A673 (cell line): ENCODE results near the gene KMT5C. TPM values are rescaled to one million over a fixed set of nuclear protein-coding genes. Genes with fewer than 3 reads are reported as not detected.

Experiments
- BruUV-seq: library from RNA; stranded (reverse); fragments of 400-500 nt; replicated peaks from 2 replicates; lab custom pipeline; 2021; lab: Mats Ljungman, UMichigan
- CTCF ChIA-PET: fragments of 300-600 bp; sonication (Branson Sonifier 250); formaldehyde crosslinking; loops from one replicate; lab custom pipeline; 2022; ENCODE audit warnings: antibody characterized with exemption; lab: Charles Lee
- POLR2A ChIA-PET: fragments of 300-600 bp; sonication (Branson Sonifier 250); formaldehyde crosslinking; loops from one replicate; lab custom pipeline; 2022; ENCODE audit warnings: antibody characterized with exemption; ENCODE audit not compliant: low non-redundant PET; lab: Charles Lee
- DNase-seq: peaks from one replicate; pipeline ENCODE4 v3.0.0-alpha.2; 2015; ENCODE audit warnings: low spot score
- H3K27ac ChIP-seq: fragments of 200-600 bp; sonication (generic); 2 replicates; pipeline ENCODE4 v1.5.1; 2016; ENCODE audit warnings: mixed run types, low read depth, mild to moderate bottlenecking, mixed read lengths, antibody characterized with exemption, low read length; ENCODE audit not compliant: poor library complexity, severe bottlenecking
- H3K27me3 ChIP-seq: fragments of 200-600 bp; sonication (generic); replicated peaks from 2 replicates; pipeline ENCODE4 v1.6.1; 2017; ENCODE audit warnings: mixed run types, low read depth, mild to moderate bottlenecking, mixed read lengths, antibody characterized with exemption, low read length; ENCODE audit not compliant: insufficient read depth, poor library complexity
- H3K36me3 ChIP-seq: fragments of 200-600 bp; sonication (generic); 2 replicates; pipeline ENCODE4 v1.6.1; 2016; ENCODE audit warnings: mixed run types, mild to moderate bottlenecking, mixed read lengths, antibody characterized with exemption, low read length; ENCODE audit not compliant: insufficient read depth, poor library complexity, severe bottlenecking
- H3K4me1 ChIP-seq: fragments of 200-600 bp; sonication (generic); 2 replicates; pipeline ENCODE4 v1.6.1; 2017; ENCODE audit warnings: mixed run types, mild to moderate bottlenecking, mixed read lengths, antibody characterized with exemption, low read length; ENCODE audit not compliant: insufficient read depth, poor library complexity, severe bottlenecking
- H3K4me3 ChIP-seq: fragments of 200-600 bp; sonication (generic); 2 replicates; pipeline ENCODE4 v1.5.1; 2016; ENCODE audit warnings: low read depth, mixed run types, mild to moderate bottlenecking, mixed read lengths, low read length; ENCODE audit not compliant: poor library complexity, severe bottlenecking
- H3K9me3 ChIP-seq: fragments of 200-600 bp; sonication (generic); 2 replicates; pipeline ENCODE4 v1.6.1; 2016; ENCODE audit warnings: mixed run types, low read depth, mild to moderate bottlenecking, mixed read lengths, antibody characterized with exemption, low read length; ENCODE audit not compliant: poor library complexity, severe bottlenecking
- EZH2 ChIP-seq: fragments of 200-600 bp; sonication (generic); IDR thresholded peaks from 2 replicates; pipeline ENCODE4 v1.6.1; 2017; ENCODE audit warnings: borderline replicate concordance, low read depth, mild to moderate bottlenecking, mixed read lengths, antibody characterized with exemption, low read length; ENCODE audit not compliant: poor library complexity, severe bottlenecking
- intact Hi-C: fragments of 100-400 bp; cut with micrococcal nuclease; formaldehyde crosslinking; loops from one replicate; pipeline ENCODE4 v1.10.0; 2022; ENCODE audit not compliant: unreplicated experiment
- total RNA-seq: library from RNA; stranded (reverse); gene quantifications from 2 replicates; pipeline ENCODE4 v1.2.3, GENCODE V29; 2021
- TF ChIP-seq, protein P1 (sequence below): fragments of 300-800, 200-600 bp; sonication (generic); conservative IDR thresholded peaks from 2 replicates; pipeline ENCODE4 v1.5.1; 2017; ENCODE audit warnings: low read depth, mild to moderate bottlenecking, antibody characterized with exemption, low read length, moderate library complexity, mixed read lengths

KMT5C gene
- total RNA-seq, 1 experiment from 2014 or later, result 19.7 TPM

DNA sequence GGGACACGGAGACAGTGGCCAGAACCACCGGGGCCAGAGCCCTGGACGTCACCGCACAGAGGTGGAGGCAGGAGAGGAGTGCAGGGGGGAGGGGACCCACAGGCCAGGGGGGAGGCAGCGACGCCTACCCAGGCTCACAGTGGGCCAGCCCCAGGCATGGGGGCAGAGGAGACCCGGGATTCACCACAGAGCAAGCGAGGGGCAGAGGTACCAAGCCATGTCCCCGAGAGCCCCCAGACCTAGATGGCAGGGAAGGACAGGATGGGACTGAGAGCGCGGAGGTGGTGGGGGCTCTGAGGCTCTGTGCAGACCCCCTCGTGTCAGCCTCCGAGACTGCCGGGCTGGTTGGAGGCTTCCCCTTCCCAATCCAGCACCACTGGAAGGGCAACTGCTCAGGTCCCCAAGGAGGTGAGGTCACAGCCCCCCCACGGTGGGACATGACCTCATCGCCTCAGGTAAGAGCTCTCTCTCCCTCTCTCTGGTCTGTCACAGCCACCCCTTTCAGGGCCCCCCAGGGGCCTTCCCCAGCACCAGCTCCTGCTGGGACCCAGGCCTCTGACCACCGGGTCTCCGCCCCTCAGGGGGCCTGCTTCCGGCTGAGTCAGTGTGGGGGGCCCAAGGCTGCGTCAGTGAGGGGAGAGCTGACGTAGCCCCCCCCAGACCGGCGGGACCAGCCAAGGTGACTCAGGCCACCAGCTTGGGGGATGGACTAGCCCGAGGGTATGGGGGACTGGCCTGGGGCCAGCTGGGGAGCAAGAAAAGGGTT, 32.8 kb downstream of the KMT5C start:
- Histone ChIP-seq H3K27ac (no peak overlapping the region), H3K4me1 (no peaks in the 10 kb centered on the region), H3K9me3 (no peaks in the 10 kb centered on the region), H3K27me3 (peaks cover 15% of the 10 kb centered on the region), H3K36me3 (no peaks in the 10 kb centered on the region), H3K4me3 (no peak overlapping the region)
- BruUV-seq, result no TSS peak
- TF ChIP-seq, protein P1, sequence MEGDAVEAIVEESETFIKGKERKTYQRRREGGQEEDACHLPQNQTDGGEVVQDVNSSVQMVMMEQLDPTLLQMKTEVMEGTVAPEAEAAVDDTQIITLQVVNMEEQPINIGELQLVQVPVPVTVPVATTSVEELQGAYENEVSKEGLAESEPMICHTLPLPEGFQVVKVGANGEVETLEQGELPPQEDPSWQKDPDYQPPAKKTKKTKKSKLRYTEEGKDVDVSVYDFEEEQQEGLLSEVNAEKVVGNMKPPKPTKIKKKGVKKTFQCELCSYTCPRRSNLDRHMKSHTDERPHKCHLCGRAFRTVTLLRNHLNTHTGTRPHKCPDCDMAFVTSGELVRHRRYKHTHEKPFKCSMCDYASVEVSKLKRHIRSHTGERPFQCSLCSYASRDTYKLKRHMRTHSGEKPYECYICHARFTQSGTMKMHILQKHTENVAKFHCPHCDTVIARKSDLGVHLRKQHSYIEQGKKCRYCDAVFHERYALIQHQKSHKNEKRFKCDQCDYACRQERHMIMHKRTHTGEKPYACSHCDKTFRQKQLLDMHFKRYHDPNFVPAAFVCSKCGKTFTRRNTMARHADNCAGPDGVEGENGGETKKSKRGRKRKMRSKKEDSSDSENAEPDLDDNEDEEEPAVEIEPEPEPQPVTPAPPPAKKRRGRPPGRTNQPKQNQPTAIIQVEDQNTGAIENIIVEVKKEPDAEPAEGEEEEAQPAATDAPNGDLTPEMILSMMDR, result no peak
- no peak for TF ChIP-seq EZH2
- CTCF ChIA-PET, result no interaction called here
- no peak for DNase-seq
- POLR2A ChIA-PET, result no interaction called here
- intact Hi-C loops, result no loop called here

DNA sequence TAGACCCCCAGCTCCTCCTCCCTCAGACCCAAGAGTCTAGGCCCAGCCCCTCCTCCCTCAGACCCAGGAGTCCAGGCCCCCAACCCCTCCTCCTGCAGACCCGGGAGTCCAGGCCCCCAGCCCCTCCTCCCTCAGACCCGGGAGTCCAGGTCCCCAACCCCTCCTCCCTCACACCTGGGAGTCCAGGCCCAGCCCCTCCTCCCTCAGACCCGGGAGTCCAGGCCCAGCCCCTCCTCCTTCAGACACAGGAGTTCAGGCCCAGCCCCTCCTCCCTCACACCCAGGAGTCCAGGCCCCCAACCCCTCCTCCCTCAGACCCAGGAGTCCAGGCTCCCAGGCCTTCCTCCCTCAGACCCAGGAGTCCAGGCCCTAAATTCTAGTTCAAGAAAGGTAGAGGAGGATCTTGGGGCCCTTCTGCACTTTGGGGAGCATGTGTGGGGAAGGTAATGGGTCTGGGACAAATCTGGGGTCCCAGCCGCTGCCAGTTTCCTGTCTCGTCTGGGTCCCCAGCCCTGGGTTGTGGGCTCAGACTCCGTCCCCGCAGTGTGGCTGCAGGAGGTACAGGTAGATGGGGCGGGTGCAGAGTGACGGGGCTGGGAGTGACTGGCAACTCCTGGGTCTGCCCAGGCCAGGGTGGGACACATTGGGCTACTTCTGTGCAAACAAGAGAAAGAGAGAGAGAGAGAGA, 33.8 kb downstream of the KMT5C start:
- intact Hi-C loops, result no loop called here

DNA sequence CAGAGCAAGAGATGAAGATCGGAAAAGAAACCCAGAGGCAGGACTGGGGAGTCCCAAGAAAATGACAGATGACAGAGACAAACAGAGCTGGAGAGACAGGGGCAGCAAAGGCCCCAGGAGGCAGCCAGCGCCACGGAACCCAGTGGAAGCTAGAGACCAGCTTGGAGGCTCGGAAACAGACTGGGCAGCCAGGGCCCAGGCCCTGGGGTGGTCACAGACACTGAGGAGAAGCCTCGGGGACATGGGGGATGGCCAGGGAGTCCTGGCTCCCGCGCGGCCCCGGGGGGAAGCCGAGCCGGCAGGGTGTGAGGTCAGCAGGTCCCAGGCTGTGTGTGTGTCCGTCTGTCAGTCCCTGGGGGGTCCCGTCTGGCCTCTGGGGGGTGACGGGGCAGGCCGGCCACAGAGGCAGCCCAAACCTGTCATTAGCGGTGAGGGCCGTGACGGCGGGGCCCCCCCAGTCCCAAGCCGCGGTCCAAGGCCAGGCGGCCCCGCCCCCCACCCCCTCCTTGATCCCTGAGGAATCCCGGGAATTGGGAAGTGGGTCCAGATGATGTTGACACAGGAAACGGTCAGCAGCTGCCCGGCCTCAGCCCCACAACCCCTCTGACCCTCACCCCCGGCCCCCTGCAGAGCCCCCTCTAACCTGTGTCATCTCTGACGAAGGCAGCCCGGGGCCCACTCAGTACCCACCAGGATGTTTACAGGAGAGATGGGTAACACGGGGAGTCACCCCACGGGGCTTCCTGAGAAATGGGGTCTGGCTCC, 34.5 kb downstream of the KMT5C start:
- TF ChIP-seq, protein P1, result no peak
- intact Hi-C loops, result no loop called here
- no peaks in the 10 kb centered on the region for H3K9me3 ChIP-seq
- POLR2A ChIA-PET, result no interaction called here
- H3K27ac ChIP-seq, result no peak overlapping the region
- no peak for DNase-seq
- peaks cover 15% of the 10 kb centered on the region for H3K27me3 ChIP-seq
- no peak overlapping the region for H3K4me3 ChIP-seq
- no peaks in the 10 kb centered on the region for H3K36me3 ChIP-seq
- BruUV-seq, result no TSS peak
- CTCF ChIA-PET, result no interaction called here
- no peaks in the 10 kb centered on the region for H3K4me1 ChIP-seq

More for the DNA sequence above, 33.8 kb downstream of the KMT5C start:
- DNase-seq, result no peak
- H3K27me3 ChIP-seq, result peaks cover 15% of the 10 kb centered on the region
- H3K4me1 ChIP-seq, result no peaks in the 10 kb centered on the region
- H3K27ac ChIP-seq, result no peak overlapping the region
- POLR2A ChIA-PET, result no interaction called here
- no TSS peak for BruUV-seq
- CTCF ChIA-PET, result no interaction called here
- no peaks in the 10 kb centered on the region for H3K36me3 ChIP-seq
- TF ChIP-seq, protein P1, result no peak
- no peak for TF ChIP-seq EZH2
- no peak overlapping the region for H3K4me3 ChIP-seq
- H3K9me3 ChIP-seq, result no peaks in the 10 kb centered on the region
